AG09319 (cell line): Measurements from ENCODE around the gene CDKAL1.

Experiments used
- DNase-seq: peaks from one replicate; pipeline ENCODE4 v3.0.0-alpha.2; 2010; ENCODE audit warnings: low read depth; ENCODE audit errors: extremely low read depth
- TF ChIP-seq, protein P1 (sequence below): IDR thresholded peaks from 2 replicates; pipeline ENCODE4 v1.5.1; 2011; ENCODE audit warnings: low read depth, mild to moderate bottlenecking, inconsistent platforms, low read length, moderate library complexity

Gene CDKAL1

DNA sequence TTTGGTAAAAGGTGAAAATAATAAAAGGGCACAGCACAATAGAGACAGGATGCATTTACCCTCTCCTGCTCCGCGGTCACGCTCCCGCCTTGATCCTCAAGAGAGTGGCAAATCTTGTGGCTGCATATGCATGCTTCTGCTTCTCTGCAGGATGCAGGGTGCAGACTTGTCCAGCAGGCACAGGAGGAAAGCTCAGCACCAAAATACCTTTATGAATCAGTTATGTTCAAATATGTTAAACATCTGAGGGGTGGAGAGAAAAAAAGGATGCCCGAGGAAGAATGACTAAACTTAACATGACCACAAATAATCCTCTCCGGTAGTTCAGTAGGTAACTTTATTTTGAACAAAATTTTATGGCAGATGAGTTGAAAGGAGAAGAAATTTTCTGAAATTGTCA is 693.2 kb downstream of the CDKAL1 start:
- TF ChIP-seq, protein P1, sequence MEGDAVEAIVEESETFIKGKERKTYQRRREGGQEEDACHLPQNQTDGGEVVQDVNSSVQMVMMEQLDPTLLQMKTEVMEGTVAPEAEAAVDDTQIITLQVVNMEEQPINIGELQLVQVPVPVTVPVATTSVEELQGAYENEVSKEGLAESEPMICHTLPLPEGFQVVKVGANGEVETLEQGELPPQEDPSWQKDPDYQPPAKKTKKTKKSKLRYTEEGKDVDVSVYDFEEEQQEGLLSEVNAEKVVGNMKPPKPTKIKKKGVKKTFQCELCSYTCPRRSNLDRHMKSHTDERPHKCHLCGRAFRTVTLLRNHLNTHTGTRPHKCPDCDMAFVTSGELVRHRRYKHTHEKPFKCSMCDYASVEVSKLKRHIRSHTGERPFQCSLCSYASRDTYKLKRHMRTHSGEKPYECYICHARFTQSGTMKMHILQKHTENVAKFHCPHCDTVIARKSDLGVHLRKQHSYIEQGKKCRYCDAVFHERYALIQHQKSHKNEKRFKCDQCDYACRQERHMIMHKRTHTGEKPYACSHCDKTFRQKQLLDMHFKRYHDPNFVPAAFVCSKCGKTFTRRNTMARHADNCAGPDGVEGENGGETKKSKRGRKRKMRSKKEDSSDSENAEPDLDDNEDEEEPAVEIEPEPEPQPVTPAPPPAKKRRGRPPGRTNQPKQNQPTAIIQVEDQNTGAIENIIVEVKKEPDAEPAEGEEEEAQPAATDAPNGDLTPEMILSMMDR, result no peak
- DNase-seq, result no peak

DNA sequence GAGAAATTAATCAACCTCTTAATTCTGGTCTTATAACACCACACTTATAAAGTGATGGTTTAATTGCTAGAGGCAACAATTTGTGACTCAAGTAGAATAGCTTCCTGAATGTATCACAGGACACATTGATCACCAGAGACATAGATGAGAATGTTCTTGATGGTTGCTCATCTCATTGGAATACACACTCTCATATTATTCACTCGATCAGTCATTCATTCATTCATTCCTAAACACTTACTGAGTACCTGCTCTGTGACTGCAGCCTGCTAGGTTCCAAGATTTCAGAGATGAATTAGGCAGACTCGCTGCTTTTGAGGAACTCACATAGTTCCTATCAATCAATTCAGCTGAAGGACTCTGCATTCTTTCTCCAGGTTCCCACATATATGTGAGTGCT is 694.2 kb downstream of the CDKAL1 start:
- TF ChIP-seq, protein P1, result no peak
- DNase-seq, result no peak

DNA sequence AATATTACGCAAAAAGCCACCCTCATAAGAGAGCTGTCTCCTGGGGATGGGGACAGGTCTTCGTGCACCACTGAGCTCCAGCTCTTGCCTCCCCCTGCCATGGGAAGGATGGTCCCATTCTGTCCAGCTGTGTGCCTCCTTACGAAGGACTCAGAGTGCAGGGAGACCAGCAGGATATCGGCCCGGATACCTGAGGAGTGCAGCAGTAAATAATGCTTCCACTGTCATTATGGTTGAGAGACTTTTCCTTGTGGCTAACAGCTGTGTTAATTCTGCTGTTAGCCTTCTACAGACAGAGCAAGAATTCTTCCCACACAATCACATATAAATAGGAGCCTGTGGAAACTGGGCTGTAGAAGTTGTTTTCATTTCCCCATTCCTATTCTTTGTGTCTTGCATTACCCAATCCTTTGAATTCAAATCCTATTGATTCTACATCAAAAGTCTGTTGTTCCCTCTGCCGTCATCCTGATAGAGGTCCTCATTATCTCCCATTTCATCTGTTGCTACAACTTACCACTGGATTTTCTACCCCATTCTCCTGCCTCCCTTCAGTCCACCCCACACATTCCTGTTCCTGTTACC is 694.7 kb downstream of the CDKAL1 start:
- no peak for DNase-seq
- TF ChIP-seq, protein P1, result no peak

DNA sequence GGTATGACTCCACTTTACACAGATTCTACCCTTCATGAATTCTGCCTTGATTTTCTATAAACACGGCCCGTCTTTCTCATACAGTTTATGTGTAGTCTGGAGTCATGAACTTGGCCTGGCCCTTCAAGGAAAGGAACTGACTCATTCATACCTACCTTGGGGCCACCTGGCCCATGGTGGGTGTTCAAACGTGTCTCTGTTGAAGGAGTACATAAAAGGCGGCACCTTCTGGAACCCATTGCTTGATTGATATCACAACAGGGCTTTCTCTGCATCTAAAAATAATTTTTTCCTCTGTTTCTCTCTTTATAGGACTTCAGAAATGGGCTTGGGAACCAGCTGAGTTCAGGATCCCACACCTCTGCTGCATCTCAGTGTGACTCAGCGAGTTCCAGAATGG is 696.3 kb downstream of the CDKAL1 start:
- TF ChIP-seq, protein P1, result no peak
- no peak for DNase-seq

DNA sequence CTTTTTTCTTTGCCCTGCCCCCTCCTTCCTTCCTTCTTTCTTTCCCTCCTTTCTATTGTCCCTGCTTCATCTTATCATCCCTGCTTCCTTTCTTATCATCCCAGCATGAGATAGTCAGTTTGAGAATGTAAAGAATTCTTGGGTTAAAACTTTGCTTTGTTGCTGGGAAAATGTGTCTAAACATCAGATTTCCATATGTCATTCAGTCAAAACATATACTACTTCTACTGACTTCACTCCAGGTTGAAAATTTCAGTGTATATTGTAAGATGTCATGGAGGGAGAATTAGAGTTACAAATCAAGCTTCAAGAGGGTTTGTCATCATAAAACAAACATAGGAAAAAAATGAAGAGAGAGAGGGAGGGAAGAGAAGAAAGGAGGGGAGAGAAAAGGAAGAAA is 700.9 kb downstream of the CDKAL1 start:
- DNase-seq, result no peak
- TF ChIP-seq, protein P1, result no peak

DNA sequence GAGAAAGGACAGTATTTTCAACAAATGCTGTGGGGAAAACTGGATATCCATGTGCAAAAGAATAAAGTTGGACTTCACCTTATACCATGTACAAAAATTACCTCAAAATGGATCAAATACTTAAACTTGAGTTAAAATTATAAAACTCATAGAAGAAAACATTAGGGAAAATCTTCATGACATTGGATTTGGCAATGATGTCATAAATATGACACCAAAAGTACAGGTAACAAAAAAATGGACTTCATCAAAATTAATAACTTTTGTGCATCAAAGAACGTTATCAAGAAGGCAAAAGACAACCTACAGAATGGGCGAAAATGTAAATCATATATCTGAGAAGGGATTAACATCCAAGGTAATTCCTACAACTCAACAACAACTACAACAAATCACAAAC is 704.0 kb downstream of the CDKAL1 start:
- no peak for DNase-seq
- TF ChIP-seq, protein P1, result no peak

DNA sequence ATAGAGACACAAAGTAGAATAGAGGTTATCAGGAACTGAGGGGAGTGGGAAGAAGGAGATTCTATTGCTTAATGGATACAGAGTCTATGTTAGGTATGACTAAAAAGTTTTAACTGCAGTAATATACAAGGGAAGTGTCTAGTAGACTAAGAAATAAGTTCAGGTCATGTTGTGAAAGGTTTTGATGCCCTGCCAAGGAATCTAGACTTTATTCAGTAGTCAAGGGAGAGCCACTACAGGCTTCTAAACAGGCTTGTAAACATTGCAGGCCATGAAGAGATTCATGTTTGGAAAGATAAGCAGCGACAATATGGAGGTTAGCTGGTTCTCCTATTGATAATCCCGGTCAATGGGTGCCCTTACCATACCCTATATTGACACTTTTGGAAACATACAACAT is 706.5 kb downstream of the CDKAL1 start:
- DNase-seq, result no peak
- TF ChIP-seq, protein P1, result no peak
